ENCODE data around the gene HS6ST3.
"Not testable (repeated sequence)": the region's sequence is repeated elsewhere in the genome, so short reads cannot be mapped to it uniquely, and the experiment has no call there.

HS6ST3 gene

GRCh38 chr13:96444676-96445075 lies 354.8 kb downstream of the HS6ST3 start:
- no peak for DNase-seq (ENCODE audit: low read depth)

- DNase-seq (ENCODE audit: low read depth), result no peak
Observed at GRCh38 chr13:96449920-96450319, 360.0 kb downstream of the HS6ST3 start.

DNA sequence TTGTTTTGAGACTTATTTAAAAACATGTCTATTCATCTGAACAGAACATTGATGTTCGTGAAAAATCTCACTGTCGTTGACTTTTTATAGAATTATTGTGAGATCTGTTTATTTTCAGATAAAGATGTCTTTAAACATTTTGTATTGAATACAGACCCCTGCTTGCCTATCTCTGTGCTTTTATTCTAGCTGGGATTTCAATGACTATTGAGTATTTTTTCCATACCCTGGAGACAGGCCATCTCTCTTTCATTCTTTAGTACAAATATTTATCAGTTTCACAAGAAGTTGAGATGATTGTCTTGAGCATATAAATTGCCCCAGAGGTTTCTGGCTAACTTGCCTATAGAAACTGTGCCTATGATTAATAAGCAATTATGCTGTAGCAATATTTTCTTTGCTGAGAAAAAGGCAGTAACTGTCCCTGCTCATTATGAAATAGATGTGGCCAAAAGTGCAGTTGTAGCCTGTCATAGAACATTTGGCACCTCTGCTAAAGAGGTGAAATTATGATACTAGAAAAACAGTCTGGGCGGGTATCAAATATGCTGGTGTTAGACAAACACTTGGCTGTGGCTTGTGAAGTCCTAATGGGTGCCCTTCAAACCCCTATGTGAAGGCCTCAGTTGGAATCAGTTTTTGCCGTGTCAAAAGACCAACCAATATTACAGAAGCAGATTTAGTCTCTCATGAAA lies 360.6 kb downstream of the HS6ST3 start:
- no peak for DNase-seq (ENCODE audit: low read depth)

DNA sequence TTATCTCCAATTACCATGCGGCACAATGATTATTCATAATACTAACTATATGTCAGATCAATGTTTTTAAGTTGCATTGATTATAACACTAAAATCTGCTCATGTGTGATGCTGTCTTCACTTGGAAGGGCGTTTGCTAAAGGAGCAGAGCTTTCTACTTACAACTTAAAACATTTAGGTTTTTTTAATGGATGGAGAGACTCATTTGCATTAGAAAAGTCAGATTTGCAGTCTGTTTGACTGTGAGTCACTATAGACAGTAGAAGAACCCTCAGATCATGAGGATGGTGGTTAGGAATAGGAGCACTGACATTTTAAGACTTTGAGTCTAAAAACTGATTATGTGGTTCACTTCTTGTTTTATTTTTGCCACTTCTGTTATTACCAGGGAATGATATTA lies 364.6 kb downstream of the HS6ST3 start:
- DNase-seq (ENCODE audit: low read depth), result no peak

DNA sequence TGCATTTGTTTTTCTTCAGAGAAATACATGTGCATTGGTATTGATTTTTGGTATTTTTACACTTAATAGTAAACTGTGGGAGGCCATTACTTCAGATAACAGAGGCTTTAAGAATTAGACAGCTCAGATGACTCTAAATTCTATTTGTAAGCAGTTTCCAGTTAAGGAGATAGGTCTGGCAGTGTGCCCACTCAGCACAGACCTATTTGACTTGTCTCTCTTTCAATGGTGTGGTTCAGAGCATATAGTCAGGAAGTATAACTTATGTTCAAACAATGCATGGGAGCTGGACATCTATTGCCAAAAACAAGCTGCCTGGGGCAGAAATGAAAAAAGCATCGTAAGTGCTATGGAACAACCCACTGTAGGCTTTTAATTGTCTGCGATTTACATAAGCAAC lies 370.7 kb downstream of the HS6ST3 start:
- DNase-seq (ENCODE audit: low read depth), result no peak

- no peak for DNase-seq (ENCODE audit: low read depth)
Observed at GRCh38 chr13:96473526-96474180, 383.7 kb downstream of the HS6ST3 start.

- no peak for DNase-seq (ENCODE audit: low read depth)
Observed at GRCh38 chr13:96474181-96474557, 384.3 kb downstream of the HS6ST3 start.

DNA sequence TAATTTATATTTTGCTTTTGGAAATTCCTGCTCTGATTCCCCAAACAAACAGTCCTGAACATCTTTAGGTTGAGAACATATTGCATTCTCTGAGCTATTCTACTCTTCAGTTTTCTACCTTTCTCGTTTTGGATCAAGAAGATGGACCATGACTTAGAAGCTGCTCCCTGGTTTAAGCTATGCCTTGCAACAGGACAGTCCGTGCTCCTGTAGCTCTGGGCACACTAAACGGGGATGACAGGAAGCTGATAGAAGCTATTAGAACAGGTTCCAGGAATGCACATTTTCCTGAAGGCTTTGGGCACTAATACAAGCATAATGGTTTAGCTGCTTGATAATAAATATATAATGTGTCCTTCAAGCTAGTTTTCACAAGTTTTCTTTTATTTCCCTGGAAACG lies 385.2 kb downstream of the HS6ST3 start:
- DNase-seq (ENCODE audit: low read depth), result no peak

- DNase-seq (ENCODE audit: low read depth), result no peak
Observed at GRCh38 chr13:96481482-96481881, 391.6 kb downstream of the HS6ST3 start.

- no peak for DNase-seq (ENCODE audit: low read depth)
Observed at GRCh38 chr13:96490496-96490989, 400.6 kb downstream of the HS6ST3 start.

DNA sequence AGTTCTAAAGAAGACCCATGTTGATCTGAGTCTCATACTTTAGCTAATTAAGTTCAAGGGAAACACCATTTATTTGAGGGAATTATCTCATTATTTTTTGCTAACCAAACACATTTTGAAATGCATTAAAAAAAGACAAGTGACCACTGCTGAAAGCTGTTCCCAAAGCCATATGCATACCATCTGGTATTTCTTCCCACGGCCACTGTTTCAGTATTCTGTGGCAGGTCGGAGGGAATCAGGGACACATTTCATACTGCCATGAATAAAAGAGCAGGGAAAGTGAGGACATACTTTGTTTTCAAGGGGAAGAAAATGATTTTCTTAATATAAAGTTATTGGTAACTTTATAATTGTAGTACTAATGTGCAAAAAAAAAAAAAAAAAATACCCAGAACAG lies 401.2 kb downstream of the HS6ST3 start:
- no peak for DNase-seq (ENCODE audit: low read depth)

GRCh38 chr13:96492766-96493165 lies 402.9 kb downstream of the HS6ST3 start:
- no peak for DNase-seq (ENCODE audit: low read depth)

DNA sequence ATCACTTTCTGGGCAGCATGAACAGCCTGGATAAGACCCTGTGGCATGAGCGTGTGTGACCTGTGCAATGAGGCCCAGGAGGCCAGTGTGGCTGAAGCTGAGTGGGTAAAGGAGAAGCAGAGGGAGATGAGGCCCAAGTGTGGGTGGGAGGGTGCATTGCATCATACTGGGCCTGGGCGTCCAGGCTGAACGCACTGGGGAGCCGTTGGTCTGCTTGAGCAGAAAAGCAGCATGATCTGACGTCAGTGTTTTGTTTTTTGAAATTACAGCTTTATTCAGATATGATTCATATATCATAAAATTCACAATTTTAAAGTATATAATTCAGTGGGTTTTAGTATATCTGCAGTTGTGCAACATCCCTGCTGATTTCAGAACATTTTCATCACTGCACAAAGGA lies 409.7 kb downstream of the HS6ST3 start:
- DNase-seq (ENCODE audit: low read depth), result no peak

- no peak for DNase-seq (ENCODE audit: low read depth)
Observed at GRCh38 chr13:96500953-96501352, 411.0 kb downstream of the HS6ST3 start.

DNA sequence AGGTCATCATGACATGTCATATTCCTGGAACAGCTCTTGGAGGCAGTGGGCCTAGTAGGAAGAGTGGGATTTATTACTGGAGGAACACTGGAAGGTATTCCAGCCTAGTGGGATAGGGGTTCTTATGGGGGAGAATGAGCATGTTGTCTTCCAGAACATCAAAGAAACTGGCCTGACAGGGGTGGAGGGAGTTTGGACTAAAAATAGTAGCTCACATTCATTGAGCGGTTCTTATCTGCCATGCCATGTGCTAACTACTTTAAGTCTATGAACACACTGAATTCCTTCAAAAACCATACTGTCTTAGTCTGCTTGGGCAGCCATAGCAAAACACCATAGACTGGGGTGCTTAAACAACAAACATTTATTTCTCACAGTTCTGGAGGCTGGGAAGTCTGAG lies 413.6 kb downstream of the HS6ST3 start:
- no peak for DNase-seq (ENCODE audit: low read depth)

- DNase-seq (ENCODE audit: low read depth), result no peak
Observed at GRCh38 chr13:96511587-96511986, 421.7 kb downstream of the HS6ST3 start.

GRCh38 chr13:96519380-96519779 lies 429.5 kb downstream of the HS6ST3 start:
- no peak for DNase-seq (ENCODE audit: low read depth)

DNA sequence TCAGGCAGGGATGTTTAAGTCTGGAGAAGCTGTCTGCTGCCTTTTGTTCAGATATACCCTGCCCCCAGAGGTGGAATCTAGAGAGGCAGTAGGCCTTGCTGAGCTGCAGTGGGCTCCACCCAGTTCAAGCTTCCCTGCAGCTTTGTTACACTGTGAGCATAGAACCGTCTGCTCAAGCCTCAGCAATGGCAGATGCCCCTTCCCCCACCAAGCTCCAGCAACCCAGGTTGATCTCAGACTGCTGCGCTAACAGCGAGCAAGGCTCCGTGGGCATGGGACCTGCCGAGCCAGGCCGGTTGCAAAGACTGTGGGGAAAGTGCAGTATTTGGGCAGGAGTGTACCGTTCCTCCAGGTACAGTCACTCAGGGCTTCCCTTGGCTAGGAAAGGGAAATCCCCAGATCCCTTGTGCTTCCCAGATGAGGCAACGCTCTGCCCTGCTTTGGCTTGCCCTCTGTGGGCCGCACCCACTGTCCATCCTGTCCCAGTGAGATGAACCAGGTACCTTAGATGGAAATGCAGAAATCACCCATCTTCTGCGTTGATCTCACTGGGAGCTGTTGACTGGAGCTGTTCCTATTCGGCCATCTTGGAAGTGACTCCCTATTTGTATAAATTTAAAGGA lies 434.6 kb downstream of the HS6ST3 start:
- DNase-seq (ENCODE audit: low read depth), result not testable (repeated sequence)

DNA sequence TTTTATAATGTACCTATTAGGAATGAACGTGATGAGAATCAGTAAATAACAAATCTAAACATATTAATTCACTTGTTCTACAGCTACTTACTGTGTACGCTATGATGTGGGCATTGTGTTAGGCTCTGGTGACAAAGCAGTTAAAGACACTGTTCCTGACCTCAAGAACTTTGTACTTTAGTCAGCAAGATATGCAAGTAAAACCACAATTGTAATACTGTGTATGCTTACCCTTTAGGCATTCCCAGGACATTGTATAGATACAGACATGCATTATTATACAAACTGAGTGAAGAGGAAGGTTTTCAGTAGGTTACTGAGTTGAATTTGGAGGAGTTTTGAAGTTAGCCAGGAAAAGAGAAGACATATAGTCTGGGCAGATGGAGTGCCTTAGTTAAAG lies 435.8 kb downstream of the HS6ST3 start:
- DNase-seq (ENCODE audit: low read depth), result no peak

GRCh38 chr13:96527497-96527896 lies 437.6 kb downstream of the HS6ST3 start:
- no peak for DNase-seq (ENCODE audit: low read depth)

GRCh38 chr13:96532804-96533203 lies 442.9 kb downstream of the HS6ST3 start:
- DNase-seq (ENCODE audit: low read depth), result no peak

DNA sequence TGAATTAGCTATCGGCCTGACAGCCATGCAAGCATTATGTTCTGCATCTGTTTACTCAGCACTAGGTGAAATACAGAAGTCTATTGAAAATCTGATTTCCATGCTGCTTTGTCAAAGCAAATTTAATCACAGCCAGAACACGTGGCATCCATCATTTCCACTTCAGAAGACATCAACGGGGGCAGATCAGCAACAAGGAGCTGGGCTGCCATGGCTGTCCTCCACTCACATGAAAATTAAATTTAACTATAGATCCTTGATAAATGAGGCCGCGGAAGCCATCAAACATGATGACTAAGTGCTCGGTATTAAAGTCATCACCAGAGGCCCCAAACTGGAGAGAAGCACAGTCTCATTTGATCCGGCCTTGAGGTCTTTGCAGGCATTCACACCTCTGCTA lies 443.5 kb downstream of the HS6ST3 start:
- no peak for DNase-seq (ENCODE audit: low read depth)

- DNase-seq (ENCODE audit: low read depth), result no peak
Observed at GRCh38 chr13:96539791-96540190, 449.9 kb downstream of the HS6ST3 start.
